ENCODE results near the gene GALNT12.
A peak's percentile ranks its signal among the peaks of the same experiment; 100 is the strongest.

GALNT12 gene

GRCh38 chr9:98834386-98834785 is 26.9 kb downstream of the GALNT12 start:
- no peak for DNase-seq

- DNase-seq: no peak
Observed at GRCh38 chr9:98836206-98836605, 28.7 kb downstream of the GALNT12 start.

GRCh38 chr9:98837516-98837915 is 30.0 kb downstream of the GALNT12 start:
- no peak for DNase-seq

- no peak for DNase-seq
Observed at GRCh38 chr9:98838155-98838867, 30.8 kb downstream of the GALNT12 start.

GRCh38 chr9:98838868-98839565 is 31.5 kb downstream of the GALNT12 start:
- DNase-seq: no peak

GRCh38 chr9:98839724-98840123 is 32.3 kb downstream of the GALNT12 start:
- no peak for DNase-seq

- no peak for DNase-seq
Observed at GRCh38 chr9:98842510-98842909, 35.0 kb downstream of the GALNT12 start.

- DNase-seq: no peak
Observed at GRCh38 chr9:98846081-98846480, 38.6 kb downstream of the GALNT12 start.

GRCh38 chr9:98846879-98847278 is 39.4 kb downstream of the GALNT12 start:
- DNase-seq: no peak

- DNase-seq: peak; percentile 73
Observed at GRCh38 chr9:98848450-98849149, 41.1 kb downstream of the GALNT12 start.

- DNase-seq: no peak
Observed at GRCh38 chr9:98849563-98849962, 42.1 kb downstream of the GALNT12 start.

GRCh38 chr9:98850851-98851729 is 43.6 kb downstream of the GALNT12 start:
- no peak for DNase-seq

- DNase-seq: peak; percentile 67
Observed at GRCh38 chr9:98851730-98852459, 44.4 kb downstream of the GALNT12 start.

- DNase-seq: no peak
Observed at GRCh38 chr9:98852460-98852734, 44.9 kb downstream of the GALNT12 start.

- DNase-seq: no peak
Observed at GRCh38 chr9:98852961-98853360, 45.5 kb downstream of the GALNT12 start.

- no peak for DNase-seq
Observed at GRCh38 chr9:98854266-98854665, 46.8 kb downstream of the GALNT12 start.

GRCh38 chr9:98855592-98855991 is 48.1 kb downstream of the GALNT12 start:
- DNase-seq: no peak

GRCh38 chr9:98856982-98857381 is 49.5 kb downstream of the GALNT12 start:
- DNase-seq: no peak

- no peak for DNase-seq
Observed at GRCh38 chr9:98859941-98860340, 52.5 kb downstream of the GALNT12 start.

GRCh38 chr9:98860871-98861293 is 53.4 kb downstream of the GALNT12 start:
- peak; percentile 39 for DNase-seq

GRCh38 chr9:98861781-98862504 is 54.5 kb downstream of the GALNT12 start:
- DNase-seq: peak; percentile 96

GRCh38 chr9:98862936-98863335 is 55.5 kb downstream of the GALNT12 start:
- DNase-seq: no peak
